Measurements from ENCODE around the gene SAP30L. TPM values are rescaled to one million over a fixed set of nuclear protein-coding genes. Genes with fewer than 3 reads are reported as not detected.
A peak's percentile ranks its signal among the peaks of the same experiment; 100 is the strongest.

Gene SAP30L
- total and polyA plus RNA-seq, 12 donors = 22.5 to 65.1 (median 36.8) TPM

GRCh38 chr5:154476354-154477205 lies 30.8 kb downstream of the SAP30L start:
- Histone ChIP-seq H3K36me3 (replicated peaks in 1 of 2) (no peaks in the 10 kb centered on the region), H3K27ac (no peak overlapping the region), H3K4me1 (replicated peaks in 1 of 2) (peaks cover 0 to 21% of the 10 kb centered on the region in 2 donors), H3K4me3 (no peak overlapping the region), H3K27me3 (peaks cover 95% of the 10 kb centered on the region), H3K9me3 (replicated peaks in 1 of 3) (no peaks in the 10 kb centered on the region)
- TF ChIP-seq POLR2A (IDR thresholded peaks at IDR 0.05) = no peak
- TF ChIP-seq CTCF (IDR thresholded peaks at IDR 0.05) = no peak
- 7 to 10% (median 8%) methylated on average over 16 to 38 of the region's 38 CpGs for WGBS, 4 donors
- intact Hi-C loops (cut with DNase I) = no loop called here
- DNase-seq = no peak

- 2 to 4% (median 2%) methylated on average over 13 to 68 of the region's 68 CpGs for WGBS, 4 donors
- peaks cover 95% of the 10 kb centered on the region for H3K27me3 ChIP-seq
- TF ChIP-seq POLR2A (IDR thresholded peaks at IDR 0.05) (peak in 1 of 2 donors; percentile 43), CTCF (IDR thresholded peaks at IDR 0.05) (no peak)
Measured at GRCh38 chr5:154477382-154478223, 31.8 kb downstream of the SAP30L start.

GRCh38 chr5:154478224-154478565 lies 32.4 kb downstream of the SAP30L start, which contains the start of gene HAND1:
Gene HAND1, minus strand, starts transcription at chr5:154478227. Its CDS starts 219 bp downstream, at chr5:154478008.
- intact Hi-C loops (cut with DNase I) = no loop called here
- peak; percentile 19 to 84 (median 42) for DNase-seq
- Histone ChIP-seq H3K4me1 (replicated peaks in 1 of 2) (peaks cover 0 to 26% of the 10 kb centered on the region in 2 donors), H3K9me3 (replicated peaks in 1 of 3) (no peaks in the 10 kb centered on the region), H3K27ac (peak within 1 kb of the TSS in 1 of 5 donors; percentile 54), H3K4me3 (peak within 1 kb of the TSS in 1 of 4 donors; percentile 29), H3K36me3 (replicated peaks in 1 of 2) (no peaks in the 10 kb centered on the region), H3K27me3 (peaks cover 96% of the 10 kb centered on the region)
- TF ChIP-seq CTCF (IDR thresholded peaks at IDR 0.05) (no peak), POLR2A (IDR thresholded peaks at IDR 0.05) (no peak)
- 0 to 3% (median 1%) methylated on average over 6 to 20 of the region's 20 CpGs for WGBS, 4 donors

More at GRCh38 chr5:154477382-154478223, 31.8 kb downstream of the SAP30L start:
- peaks cover 0 to 23% of the 10 kb centered on the region in 2 donors for H3K4me1 ChIP-seq (replicated peaks in 1 of 2)
- H3K4me3 ChIP-seq = peak overlapping the region in 1 of 4 donors; percentile 29
- no peaks in the 10 kb centered on the region for H3K9me3 ChIP-seq (replicated peaks in 1 of 3)
- peak overlapping the region in 1 of 5 donors; percentile 54 for H3K27ac ChIP-seq
- DNase-seq = peak in 2 of 7 donors; percentile 14 to 23
- intact Hi-C loops (cut with DNase I) = no loop called here
- no peaks in the 10 kb centered on the region for H3K36me3 ChIP-seq (replicated peaks in 1 of 2)

- intact Hi-C loops (cut with DNase I) = no loop called here
- H3K27ac ChIP-seq = no peak overlapping the region
- no peak overlapping the region for H3K4me3 ChIP-seq
- H3K36me3 ChIP-seq (replicated peaks in 1 of 2) = no peaks in the 10 kb centered on the region
- no peak for DNase-seq
- H3K4me1 ChIP-seq (replicated peaks in 1 of 2) = peaks cover 0 to 26% of the 10 kb centered on the region in 2 donors
- WGBS, 4 donors = 4 to 13% (median 7%) methylated on average over 11 to 27 of the region's 27 CpGs
- peaks cover 96% of the 10 kb centered on the region for H3K27me3 ChIP-seq
- TF ChIP-seq CTCF (IDR thresholded peaks at IDR 0.05) (no peak), POLR2A (IDR thresholded peaks at IDR 0.05) (no peak)
- H3K9me3 ChIP-seq (replicated peaks in 1 of 3) = no peaks in the 10 kb centered on the region
Measured at GRCh38 chr5:154478752-154479159, 33.0 kb downstream of the SAP30L start.
